ENCODE results near the gene NPPB. TPM values are rescaled to one million over a fixed set of nuclear protein-coding genes. Genes with fewer than 3 reads are reported as not detected.
A peak's percentile ranks its signal among the peaks of the same experiment; 100 is the strongest.

NPPB gene
- total and polyA plus RNA-seq, 2 donors from 2014 or later = not detected

DNA sequence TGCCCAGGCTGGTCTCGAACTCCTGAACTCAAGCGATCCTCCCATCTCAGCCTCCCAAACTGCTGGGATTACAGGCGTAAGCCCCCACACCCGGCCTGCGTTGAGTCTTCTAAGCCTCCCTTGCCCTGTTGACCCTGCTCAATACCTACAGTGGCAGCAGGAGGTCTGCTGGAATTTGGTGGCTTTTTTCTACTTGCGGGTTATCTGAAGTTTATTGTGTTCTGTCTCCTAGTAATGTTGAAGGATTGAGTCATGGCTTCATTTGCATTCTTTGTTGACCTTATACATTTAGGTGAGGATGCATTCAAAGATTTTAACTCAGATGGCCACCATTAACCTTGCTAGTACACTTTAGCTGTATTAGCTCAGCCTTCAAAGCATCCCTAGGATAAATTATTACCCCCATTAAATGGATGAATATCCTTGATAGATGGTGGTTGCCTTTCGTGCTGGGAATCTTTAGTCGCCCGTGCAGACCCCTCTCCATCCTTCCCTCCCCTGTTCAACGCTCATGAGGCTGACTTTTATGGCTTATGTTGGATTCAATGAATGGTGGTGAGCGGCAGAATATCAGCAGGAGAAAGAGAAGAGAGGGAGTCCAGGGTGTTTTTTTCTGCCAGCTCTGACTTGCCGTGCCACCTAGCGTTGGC is 9.7 kb upstream of the NPPB start:
- Histone ChIP-seq H3K9ac (ENCODE audit: low read length in 3 of 3) (no peak overlapping the region), H3K4me3 (ENCODE audit: low read length in 3 of 3) (no peak overlapping the region), H3K27ac (ENCODE audit: low read depth in 2 of 2, low read length in 2 of 2) (no peak overlapping the region), H3K27me3 (ENCODE audit: control insufficient read depth, insufficient read depth, low read length) (no peaks in the 10 kb centered on the region), H3K4me1 (ENCODE audit: control insufficient read depth in 2 of 3, insufficient read depth in 2 of 3, low read depth in 1 of 3, low read length in 3 of 3) (no peaks in the 10 kb centered on the region), H3K9me3 (ENCODE audit: control insufficient read depth in 2 of 3, insufficient read depth in 1 of 3, low read length in 3 of 3) (no peaks in the 10 kb centered on the region), H3K36me3 (ENCODE audit: control insufficient read depth in 2 of 3, insufficient read depth in 3 of 3, low read length in 3 of 3) (no peaks in the 10 kb centered on the region)
- peak in 3 of 5 donors; percentile 39 to 67 (median 66) for DNase-seq
- intact Hi-C loops (cut with DNase I) = no loop called here
- no peak for FAIRE-seq
- TF ChIP-seq, protein P1, sequence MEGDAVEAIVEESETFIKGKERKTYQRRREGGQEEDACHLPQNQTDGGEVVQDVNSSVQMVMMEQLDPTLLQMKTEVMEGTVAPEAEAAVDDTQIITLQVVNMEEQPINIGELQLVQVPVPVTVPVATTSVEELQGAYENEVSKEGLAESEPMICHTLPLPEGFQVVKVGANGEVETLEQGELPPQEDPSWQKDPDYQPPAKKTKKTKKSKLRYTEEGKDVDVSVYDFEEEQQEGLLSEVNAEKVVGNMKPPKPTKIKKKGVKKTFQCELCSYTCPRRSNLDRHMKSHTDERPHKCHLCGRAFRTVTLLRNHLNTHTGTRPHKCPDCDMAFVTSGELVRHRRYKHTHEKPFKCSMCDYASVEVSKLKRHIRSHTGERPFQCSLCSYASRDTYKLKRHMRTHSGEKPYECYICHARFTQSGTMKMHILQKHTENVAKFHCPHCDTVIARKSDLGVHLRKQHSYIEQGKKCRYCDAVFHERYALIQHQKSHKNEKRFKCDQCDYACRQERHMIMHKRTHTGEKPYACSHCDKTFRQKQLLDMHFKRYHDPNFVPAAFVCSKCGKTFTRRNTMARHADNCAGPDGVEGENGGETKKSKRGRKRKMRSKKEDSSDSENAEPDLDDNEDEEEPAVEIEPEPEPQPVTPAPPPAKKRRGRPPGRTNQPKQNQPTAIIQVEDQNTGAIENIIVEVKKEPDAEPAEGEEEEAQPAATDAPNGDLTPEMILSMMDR (IDR thresholded peaks at IDR 0.05; ENCODE audit: borderline replicate concordance, extremely low read depth, insufficient read depth) = no peak

DNA sequence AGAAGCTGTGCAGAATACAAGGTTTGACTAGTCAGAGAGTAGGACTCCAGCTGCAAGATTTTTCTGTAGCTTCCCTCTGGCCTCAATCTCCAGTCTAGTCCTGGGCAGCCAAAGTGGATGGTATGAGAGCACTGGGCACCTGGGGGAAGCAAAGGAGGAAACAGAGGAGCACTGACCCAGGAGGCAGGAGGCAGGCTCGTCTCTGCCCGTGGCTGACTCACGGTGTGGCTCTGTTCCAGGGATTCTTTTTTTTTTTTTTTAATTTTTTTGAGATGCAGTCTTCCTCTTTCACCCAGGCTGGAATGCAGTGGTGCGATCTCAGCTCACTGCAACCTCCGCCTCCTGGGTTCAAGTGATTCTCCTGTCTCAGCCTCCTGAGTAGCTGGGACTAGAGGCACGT is 4.1 kb upstream of the NPPB start:
- Histone ChIP-seq H3K4me3 (ENCODE audit: low read length in 3 of 3) (no peak overlapping the region), H3K9me3 (ENCODE audit: control insufficient read depth in 2 of 3, insufficient read depth in 1 of 3, low read length in 3 of 3) (no peaks in the 10 kb centered on the region), H3K27me3 (ENCODE audit: control insufficient read depth, insufficient read depth, low read length) (peaks cover under 1% of the 10 kb centered on the region), H3K4me1 (ENCODE audit: control insufficient read depth in 2 of 3, insufficient read depth in 2 of 3, low read depth in 1 of 3, low read length in 3 of 3) (no peaks in the 10 kb centered on the region), H3K9ac (ENCODE audit: low read length in 3 of 3) (no peak overlapping the region), H3K36me3 (ENCODE audit: control insufficient read depth in 2 of 3, insufficient read depth in 3 of 3, low read length in 3 of 3) (no peaks in the 10 kb centered on the region), H3K27ac (ENCODE audit: low read depth in 2 of 2, low read length in 2 of 2) (no peak overlapping the region)
- FAIRE-seq (no peak), DNase-seq (no peak)
- intact Hi-C loops (cut with DNase I) = no loop called here
- TF ChIP-seq, protein P1 (IDR thresholded peaks at IDR 0.05; ENCODE audit: borderline replicate concordance, extremely low read depth, insufficient read depth) = no peak

GRCh38 chr1:11860587-11860986 is 1.8 kb upstream of the NPPB start:
- Histone ChIP-seq H3K4me1 (ENCODE audit: control insufficient read depth in 2 of 3, insufficient read depth in 2 of 3, low read depth in 1 of 3, low read length in 3 of 3) (no peaks in the 10 kb centered on the region), H3K9me3 (ENCODE audit: control insufficient read depth in 2 of 3, insufficient read depth in 1 of 3, low read length in 3 of 3) (no peaks in the 10 kb centered on the region), H3K9ac (ENCODE audit: low read length in 3 of 3) (no peak overlapping the region), H3K27me3 (ENCODE audit: control insufficient read depth, insufficient read depth, low read length) (peaks cover 4% of the 10 kb centered on the region), H3K36me3 (ENCODE audit: control insufficient read depth in 2 of 3, insufficient read depth in 3 of 3, low read length in 3 of 3) (no peaks in the 10 kb centered on the region), H3K27ac (ENCODE audit: low read depth in 2 of 2, low read length in 2 of 2) (no peak overlapping the region), H3K4me3 (ENCODE audit: low read length in 3 of 3) (no peak overlapping the region)
- TF ChIP-seq, protein P1 (IDR thresholded peaks at IDR 0.05; ENCODE audit: borderline replicate concordance, extremely low read depth, insufficient read depth) = no peak
- no peak for DNase-seq
- no peak for FAIRE-seq
- intact Hi-C loops (cut with DNase I) = no loop called here

DNA sequence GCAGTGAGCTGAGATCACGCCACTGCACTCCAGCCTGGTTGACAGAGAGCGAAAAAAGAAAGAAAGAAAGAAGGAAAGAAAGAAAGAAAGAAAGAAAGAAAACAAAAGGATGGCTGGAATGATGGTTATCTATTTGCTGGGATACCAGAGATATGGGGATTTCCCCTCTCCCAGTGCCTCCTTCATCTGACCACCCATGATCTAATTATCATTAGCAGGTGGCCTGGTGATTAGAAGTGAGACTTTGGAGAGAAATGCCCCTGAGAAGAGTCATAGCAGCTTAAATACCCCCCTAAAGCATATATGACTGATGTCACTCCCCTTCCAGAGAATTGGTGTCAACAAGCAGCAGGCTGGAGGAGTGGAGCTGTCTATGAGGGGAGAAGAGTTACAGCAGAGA is 1.3 kb upstream of the NPPB start:
- Histone ChIP-seq H3K27me3 (ENCODE audit: control insufficient read depth, insufficient read depth, low read length) (peaks cover 4% of the 10 kb centered on the region), H3K9me3 (ENCODE audit: control insufficient read depth in 2 of 3, insufficient read depth in 1 of 3, low read length in 3 of 3) (no peaks in the 10 kb centered on the region), H3K27ac (ENCODE audit: low read depth in 2 of 2, low read length in 2 of 2) (no peak overlapping the region), H3K36me3 (ENCODE audit: control insufficient read depth in 2 of 3, insufficient read depth in 3 of 3, low read length in 3 of 3) (no peaks in the 10 kb centered on the region), H3K4me1 (ENCODE audit: control insufficient read depth in 2 of 3, insufficient read depth in 2 of 3, low read depth in 1 of 3, low read length in 3 of 3) (no peaks in the 10 kb centered on the region), H3K9ac (ENCODE audit: low read length in 3 of 3) (no peak overlapping the region), H3K4me3 (ENCODE audit: low read length in 3 of 3) (no peak overlapping the region)
- FAIRE-seq = no peak
- intact Hi-C loops (cut with DNase I) = no loop called here
- TF ChIP-seq, protein P1 (IDR thresholded peaks at IDR 0.05; ENCODE audit: borderline replicate concordance, extremely low read depth, insufficient read depth) = no peak
- no peak for DNase-seq

All from kidney (tissue), 14 donors.